Prostate gland (tissue), 2 donors: ENCODE measurements around the gene AFM.

ENCODE experiments used
- CTCF ChIP-seq, 4 experiments: fragments of 200-600 bp in 2 of 4; fragments of 450-650 bp in 2 of 4; sonication (generic) in 2 of 4; IDR thresholded peaks; 1 replicate in 3 of 4; 2 replicates in 1 of 4; pipeline ENCODE4 v1.5.1; 2016 to 2019; ENCODE audit warnings: antibody characterized with exemption in 4 of 4, mild to moderate bottlenecking in 2 of 4, moderate library complexity in 2 of 4
- POLR2A ChIP-seq: fragments of 450-650 bp; IDR thresholded peaks from one replicate; pipeline ENCODE4 v1.6.1; 2016; ENCODE audit warnings: antibody characterized with exemption, mild to moderate bottlenecking
- POLR2AphosphoS5 ChIP-seq: sonication (generic); formaldehyde crosslinking; IDR thresholded peaks from one replicate; pipeline ENCODE4 v1.6.1; 2017; ENCODE audit warnings: antibody characterized with exemption

DNA sequence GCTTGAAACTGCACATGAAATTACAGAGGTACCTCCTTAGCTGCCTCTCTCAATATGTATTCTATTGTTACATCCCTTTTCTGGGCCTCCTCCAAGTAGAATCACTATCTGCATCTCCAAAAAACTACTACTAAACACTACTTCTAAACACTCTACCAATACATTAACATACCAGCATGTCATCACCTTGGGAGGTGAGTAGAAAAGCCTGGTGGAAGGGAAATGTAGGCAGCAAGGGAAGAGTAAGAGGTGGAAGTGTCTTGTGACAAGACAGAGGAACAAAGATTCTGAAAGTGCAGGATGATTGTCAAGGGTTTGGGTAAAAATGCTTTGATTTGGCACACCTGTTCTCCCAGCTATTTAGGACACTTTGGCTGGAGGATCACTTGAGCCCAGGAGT, 3.5 kb downstream of the AFM start:
- TF ChIP-seq CTCF (IDR thresholded peaks at IDR 0.05) (no peak), POLR2A (no peak), POLR2AphosphoS5 (no peak)
